GM11168 (cell line): Measurements from ENCODE around the gene MPC1L.
"Not testable (repeated sequence)": the region's sequence is repeated elsewhere in the genome, so short reads cannot be mapped to it uniquely, and the experiment has no call there.

Source experiments
- in situ Hi-C: fragments of 300-500 bp; cut with MboI; formaldehyde crosslinking; loops from one replicate; pipeline ENCODE4 v1.12.0; 2022; ENCODE audit warnings: low sequenced_read_pairs; ENCODE audit not compliant: unreplicated experiment

The MPC1L gene

GRCh38 chrX:40623139-40623536 is at the start of gene MPC1L:
Gene MPC1L, plus strand, starts transcription at chrX:40623428. Its CDS starts 138 bp downstream, at chrX:40623566.
- in situ Hi-C loops: no loop called here

- in situ Hi-C loops: no loop called here
Observed at GRCh38 chrX:40573763-40574162, 49.5 kb upstream of the MPC1L start.

DNA sequence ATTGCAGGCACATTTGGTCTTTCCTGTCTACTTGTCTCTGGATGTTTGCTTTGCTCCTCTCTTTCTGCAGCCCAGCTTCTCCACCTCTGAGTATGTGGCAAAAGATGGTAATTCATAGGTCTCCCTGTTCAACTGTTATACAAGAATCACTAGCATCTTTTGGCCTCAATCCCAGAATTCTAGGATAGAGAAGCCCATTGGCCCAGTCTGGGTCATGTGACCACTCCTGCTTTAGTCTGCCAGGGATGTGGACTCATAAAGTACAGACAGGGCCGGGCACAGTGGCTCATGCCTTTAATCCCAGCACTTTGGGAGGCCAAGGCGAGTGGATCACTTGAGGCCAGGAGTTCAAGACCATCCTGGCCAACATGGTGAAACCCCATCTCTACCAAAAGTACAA is 47.8 kb upstream of the MPC1L start:
- in situ Hi-C loops: not testable (repeated sequence)

- in situ Hi-C loops: no loop called here
Observed at GRCh38 chrX:40576291-40576690, 46.9 kb upstream of the MPC1L start.

- in situ Hi-C loops: no loop called here
Observed at GRCh38 chrX:40578039-40578695, 45.1 kb upstream of the MPC1L start.

DNA sequence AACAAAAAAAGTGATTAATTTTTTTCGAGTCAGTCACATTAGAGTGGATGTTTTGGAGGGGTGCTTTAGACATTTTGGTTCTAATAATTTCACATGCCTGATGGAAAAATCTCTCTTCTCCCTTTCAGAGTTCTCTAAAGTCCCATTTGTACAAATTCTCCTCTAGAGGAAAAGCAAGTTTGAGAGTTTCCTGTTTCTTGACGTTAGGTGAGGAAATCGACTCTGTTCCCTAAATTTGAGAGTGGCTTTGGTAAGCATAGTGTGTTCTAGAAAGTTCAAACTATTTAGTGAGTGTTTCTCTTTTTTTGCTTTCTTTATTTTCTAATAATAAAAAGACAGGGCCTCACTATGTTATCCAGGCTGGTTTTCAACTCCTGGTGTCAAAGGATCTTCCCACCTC is 44.1 kb upstream of the MPC1L start:
- in situ Hi-C loops: no loop called here

- in situ Hi-C loops: no loop called here
Observed at GRCh38 chrX:40579900-40580536, 43.2 kb upstream of the MPC1L start.

DNA sequence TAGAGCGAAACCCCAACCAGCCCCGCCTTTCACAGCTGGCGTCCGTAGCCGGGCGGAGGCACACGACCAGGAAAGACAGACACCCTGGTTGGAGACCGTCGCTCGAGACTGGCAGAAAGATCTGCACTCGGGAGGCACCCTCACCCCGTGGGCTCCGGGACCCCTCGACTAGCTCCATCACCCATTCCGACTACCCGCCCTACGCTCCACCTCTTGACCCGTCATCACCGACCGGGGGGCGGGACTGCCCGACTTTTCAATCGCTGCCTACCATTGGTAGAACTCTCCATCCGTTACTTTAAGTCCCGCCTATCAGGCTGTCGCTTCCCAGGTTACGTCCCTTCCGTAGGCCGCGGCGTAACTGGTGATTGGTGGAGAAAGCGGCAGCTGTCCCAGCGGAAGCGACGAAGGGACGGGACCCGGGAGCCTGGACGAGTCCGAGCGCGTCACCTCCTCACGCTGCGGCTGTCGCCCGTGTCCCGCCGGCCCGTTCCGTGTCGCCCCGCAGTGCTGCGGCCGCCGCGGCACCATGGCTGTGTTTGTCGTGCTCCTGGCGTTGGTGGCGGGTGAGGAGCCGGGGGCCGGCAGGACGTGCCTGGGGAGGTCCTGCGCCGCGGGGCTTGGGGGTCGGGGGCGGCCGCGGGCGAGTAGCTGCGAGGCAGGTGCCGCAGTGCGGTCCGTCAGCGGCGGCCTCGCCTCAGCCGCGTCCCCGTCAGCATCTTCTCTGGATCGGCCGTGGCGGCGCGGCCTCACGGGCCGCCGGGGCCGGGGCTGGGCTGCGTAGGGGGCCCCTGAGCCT is 42.5 kb upstream of the MPC1L start, which contains the start of gene ATP6AP2:
ATP6AP2 (plus strand) TSS at position 434 of the 799 bp plus-strand sequence; CDS start at position 530, 96 bp downstream.
- in situ Hi-C loops: no loop called here

DNA sequence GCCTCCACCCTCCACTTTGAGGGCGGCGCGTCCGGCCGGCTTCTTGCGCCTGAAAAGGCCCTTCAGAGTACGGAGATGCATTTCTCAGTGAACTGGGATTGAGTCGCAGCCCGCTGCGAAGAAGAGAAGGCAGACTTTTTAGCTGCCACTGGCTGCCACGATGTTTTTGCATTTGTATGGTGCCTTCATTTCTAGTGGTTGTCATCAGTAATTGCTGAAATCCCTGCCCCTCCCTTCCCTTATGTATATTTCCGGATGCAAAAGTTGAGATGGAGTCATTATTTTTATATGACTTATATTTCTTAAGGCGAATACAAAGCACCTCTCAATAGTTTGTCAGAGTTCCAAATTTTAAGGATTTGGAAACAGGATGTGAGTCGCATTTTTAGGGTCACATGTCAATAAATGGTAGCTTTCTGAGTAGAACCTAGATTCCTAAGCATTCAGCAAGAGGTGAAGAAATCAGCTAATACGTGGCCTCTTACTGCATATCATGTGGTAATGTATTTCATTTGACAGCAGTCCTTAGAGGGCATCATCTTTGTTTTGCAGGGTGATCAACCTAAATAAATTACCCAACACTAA is 41.8 kb upstream of the MPC1L start:
- in situ Hi-C loops: no loop called here

DNA sequence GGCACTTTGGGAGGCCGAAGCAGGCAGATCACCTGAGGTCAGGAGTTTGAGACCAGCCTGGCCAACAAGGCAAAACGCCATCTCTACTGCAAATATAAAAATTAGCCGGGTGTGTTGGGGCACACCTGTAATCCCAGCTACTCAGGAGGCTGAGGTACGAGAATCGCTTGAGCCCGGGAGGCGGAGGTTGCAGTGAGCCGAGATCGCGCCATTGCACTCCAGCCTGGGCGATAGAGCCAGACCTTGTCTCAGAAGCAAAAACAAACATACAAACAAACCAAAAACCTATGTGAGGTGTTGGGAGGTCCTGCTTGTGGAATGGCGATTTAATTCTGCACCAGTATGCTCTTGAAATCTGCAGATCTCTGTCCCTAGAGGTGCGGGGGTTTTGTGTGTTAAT is 41.0 kb upstream of the MPC1L start:
- in situ Hi-C loops: not testable (repeated sequence)

GRCh38 chrX:40582811-40583210 is 40.4 kb upstream of the MPC1L start:
- in situ Hi-C loops: no loop called here

- in situ Hi-C loops: not testable (repeated sequence)
Observed at GRCh38 chrX:40587623-40588022, 35.6 kb upstream of the MPC1L start.

DNA sequence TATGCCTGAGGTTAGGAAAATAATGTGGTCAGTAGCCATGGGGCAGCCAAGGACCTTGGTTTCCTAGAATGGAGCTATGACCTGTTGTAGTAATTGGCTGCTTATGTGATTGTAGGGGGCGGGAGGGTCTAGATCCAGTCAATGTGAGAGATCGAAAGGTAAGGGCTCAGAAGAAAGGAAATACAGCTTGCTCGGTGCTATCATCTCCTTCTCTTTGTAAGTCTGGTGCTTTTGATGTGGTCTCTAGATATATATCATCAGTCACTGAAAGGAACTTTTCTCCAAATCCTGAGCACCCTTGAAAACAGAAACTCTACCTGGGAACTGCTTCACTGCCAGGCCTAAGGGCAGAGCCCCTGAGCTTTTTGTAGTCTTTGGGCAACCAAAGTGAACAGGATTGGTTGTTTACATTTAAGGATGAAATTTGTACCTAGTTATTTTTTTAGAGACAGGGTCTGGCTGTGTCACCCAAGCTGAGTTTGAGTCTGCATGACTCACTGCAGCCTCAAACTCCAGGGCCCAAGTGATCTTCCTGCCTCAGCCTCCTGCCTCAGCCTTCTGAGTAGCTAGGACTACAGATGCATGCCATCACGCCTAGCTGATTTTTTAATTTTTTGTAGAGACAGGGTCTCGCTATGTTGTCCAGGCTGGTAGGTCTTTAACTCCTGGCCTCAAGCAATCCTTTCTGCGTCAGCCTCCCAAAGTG is 33.5 kb upstream of the MPC1L start:
- in situ Hi-C loops: not testable (repeated sequence)

GRCh38 chrX:40603446-40603845 is 19.8 kb upstream of the MPC1L start:
- in situ Hi-C loops: no loop called here

DNA sequence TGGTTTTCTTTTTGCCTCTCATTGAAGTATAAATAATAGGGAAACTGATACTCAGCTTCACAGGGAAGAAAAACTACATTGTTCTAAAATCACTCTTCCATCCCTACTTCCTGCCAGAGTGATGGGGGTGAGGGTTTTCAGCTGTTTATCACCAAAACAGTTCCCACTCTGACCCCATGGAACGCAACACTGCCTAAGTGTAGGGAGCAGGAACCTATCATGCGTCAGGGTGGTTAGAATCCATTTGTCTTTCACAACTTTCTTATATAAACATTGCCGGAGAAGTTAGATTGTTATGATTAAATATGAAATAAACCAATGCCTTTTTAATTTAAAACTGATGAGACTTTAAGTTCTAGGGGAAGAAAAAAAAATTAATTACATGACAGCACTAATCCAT is 15.8 kb upstream of the MPC1L start:
- in situ Hi-C loops: no loop called here

GRCh38 chrX:40612511-40612910 is 10.7 kb upstream of the MPC1L start:
- in situ Hi-C loops: no loop called here

DNA sequence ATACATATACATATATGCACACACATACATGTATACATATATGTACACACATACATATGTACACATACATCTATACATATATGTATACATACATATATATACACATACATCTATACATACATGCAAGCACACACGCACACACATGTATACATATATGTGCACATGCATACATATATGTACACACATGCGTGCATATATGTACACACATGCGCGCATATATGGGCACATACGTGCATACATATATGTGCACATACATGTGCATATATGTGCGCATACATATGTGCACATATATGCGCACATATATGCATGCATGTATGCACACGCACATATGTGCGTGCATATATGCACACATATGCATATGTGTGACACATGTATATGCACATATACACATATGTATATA is 7.3 kb upstream of the MPC1L start:
- in situ Hi-C loops: no loop called here

DNA sequence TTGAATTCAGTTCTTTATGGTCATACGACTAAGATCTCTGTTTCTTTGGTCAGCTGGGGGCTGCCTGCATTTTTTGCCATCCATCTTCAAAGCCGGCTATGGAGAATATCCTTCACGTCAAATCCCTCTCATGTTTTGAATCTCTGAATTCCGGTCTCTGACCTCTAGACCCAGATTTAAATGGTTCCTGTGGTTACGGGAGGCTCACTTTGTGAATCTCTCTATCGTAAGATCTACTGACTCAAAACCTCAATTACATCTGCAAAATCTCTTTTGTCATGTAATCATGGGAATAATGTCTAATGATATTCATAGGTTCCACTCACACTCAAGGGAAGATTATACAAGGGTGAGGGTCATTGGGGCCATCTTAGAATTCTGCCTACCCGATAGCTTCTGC is 5.7 kb upstream of the MPC1L start:
- in situ Hi-C loops: no loop called here

DNA sequence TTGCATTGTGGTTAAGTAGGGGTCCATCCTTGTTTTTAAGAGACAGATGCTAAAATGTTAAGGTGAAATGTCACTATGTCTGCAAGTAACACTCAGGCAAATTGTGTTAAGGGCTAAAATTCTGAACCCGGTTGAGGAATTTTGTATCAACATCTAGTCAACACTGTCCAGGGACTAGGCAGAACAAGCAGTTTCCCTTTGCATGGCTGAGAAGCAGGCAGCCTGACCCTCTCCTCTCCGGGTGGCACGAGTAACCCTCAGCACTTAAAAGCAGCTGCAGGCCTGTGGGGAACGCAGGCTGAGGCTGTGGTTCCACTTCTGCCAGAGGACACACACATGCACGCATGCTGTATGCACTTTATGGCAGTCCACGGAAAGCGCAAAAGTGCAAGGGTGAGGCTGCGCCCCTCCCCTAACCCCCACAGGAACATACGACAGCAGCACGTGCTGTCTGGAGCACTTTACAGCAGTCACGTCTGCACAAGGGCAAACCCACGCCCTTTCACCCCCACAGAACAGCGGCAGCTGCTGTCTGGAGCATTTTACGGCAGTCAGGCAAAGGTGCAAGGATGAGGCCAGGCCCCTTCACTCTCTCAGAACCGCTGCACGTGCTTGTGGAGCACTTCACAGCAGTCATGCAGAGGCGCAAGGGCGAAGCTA is 619 bp upstream of the MPC1L start:
- in situ Hi-C loops: no loop called here

DNA sequence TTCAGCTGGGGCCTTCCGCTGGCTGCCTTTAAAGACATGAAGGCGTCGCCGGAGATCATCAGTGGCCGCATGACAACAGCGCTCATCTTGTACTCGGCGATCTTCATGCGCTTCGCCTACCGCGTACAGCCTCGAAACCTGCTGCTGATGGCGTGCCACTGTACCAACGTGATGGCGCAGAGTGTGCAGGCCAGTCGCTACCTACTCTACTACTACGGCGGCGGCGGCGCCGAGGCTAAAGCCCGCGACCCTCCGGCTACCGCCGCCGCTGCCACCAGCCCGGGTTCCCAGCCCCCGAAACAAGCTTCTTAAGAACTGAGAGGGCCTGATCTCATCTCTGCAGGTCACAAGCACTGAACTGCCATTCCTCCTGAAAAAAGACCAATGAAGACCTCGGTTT is 437 bp downstream of the MPC1L start:
- in situ Hi-C loops: no loop called here
